ENCODE data around the gene ZFP90. TPM values are rescaled to one million over a fixed set of nuclear protein-coding genes. Genes with fewer than 3 reads are reported as not detected.
A peak's percentile ranks its signal among the peaks of the same experiment; 100 is the strongest.
"Not testable (repeated sequence)": the region's sequence is repeated elsewhere in the genome, so short reads cannot be mapped to it uniquely, and the experiment has no call there.

The ZFP90 gene
- total and polyA plus RNA-seq, 3 donors from 2014 or later: 19.9 to 49.1 (median 31.5) TPM

GRCh38 chr16:68535331-68535730 lies 3.8 kb upstream of the ZFP90 start:
- no peak overlapping the region for H3K27ac ChIP-seq
- intact Hi-C loops (cut with DNase I; ENCODE audit: low total_unique reads): no loop called here
- H3K9me3 ChIP-seq: no peaks in the 10 kb centered on the region
- WGBS, 2 donors: 87 to 89% methylated on average over 1 of the region's 1 CpG
- no peaks in the 10 kb centered on the region for H3K27me3 ChIP-seq
- no peaks in the 10 kb centered on the region for H3K36me3 ChIP-seq (ENCODE audit: low read depth, missing control alignments)
- TF ChIP-seq, protein P1, sequence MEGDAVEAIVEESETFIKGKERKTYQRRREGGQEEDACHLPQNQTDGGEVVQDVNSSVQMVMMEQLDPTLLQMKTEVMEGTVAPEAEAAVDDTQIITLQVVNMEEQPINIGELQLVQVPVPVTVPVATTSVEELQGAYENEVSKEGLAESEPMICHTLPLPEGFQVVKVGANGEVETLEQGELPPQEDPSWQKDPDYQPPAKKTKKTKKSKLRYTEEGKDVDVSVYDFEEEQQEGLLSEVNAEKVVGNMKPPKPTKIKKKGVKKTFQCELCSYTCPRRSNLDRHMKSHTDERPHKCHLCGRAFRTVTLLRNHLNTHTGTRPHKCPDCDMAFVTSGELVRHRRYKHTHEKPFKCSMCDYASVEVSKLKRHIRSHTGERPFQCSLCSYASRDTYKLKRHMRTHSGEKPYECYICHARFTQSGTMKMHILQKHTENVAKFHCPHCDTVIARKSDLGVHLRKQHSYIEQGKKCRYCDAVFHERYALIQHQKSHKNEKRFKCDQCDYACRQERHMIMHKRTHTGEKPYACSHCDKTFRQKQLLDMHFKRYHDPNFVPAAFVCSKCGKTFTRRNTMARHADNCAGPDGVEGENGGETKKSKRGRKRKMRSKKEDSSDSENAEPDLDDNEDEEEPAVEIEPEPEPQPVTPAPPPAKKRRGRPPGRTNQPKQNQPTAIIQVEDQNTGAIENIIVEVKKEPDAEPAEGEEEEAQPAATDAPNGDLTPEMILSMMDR (IDR thresholded peaks at IDR 0.05): no peak
- TF ChIP-seq POLR2A (IDR thresholded peaks at IDR 0.05): no peak
- peaks cover 7% of the 10 kb centered on the region for H3K4me1 ChIP-seq
- no peak for DNase-seq
- no peak overlapping the region for H3K4me3 ChIP-seq

DNA sequence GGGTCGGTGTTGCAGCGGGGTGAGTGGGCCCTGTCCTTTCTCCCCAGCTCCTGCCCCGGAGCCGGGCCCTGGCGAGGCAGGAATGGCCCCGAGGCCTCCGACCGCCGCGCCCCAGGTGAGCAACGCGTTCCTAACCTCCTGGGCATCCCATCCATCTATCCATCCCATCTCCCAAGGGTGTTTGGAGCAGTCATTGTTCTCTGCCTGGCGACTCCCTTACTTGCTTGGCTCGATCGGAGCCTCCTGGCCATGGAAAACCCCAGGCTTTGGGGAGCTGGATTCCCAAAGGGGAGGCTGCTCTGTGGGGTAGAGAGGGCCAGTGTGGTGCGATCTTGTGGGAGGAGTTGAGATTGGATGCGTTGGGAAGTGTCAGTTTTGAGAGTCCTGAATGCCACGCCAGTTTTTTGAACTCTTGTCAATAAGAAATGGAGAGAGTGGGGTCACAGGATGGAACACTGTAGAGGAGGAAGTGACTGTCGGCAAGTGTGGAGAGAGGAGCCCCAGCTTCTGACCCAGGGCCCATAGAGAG lies 684 bp downstream of the ZFP90 start:
- no peak for DNase-seq
- Histone ChIP-seq H3K4me1 (no peaks in the 10 kb centered on the region), H3K27ac (peak overlapping the region in 1 of 2 donors; percentile 83), H3K4me3 (peak overlapping the region; percentile 90 to 91), H3K36me3 (ENCODE audit: low read depth, missing control alignments) (no peaks in the 10 kb centered on the region), H3K27me3 (no peaks in the 10 kb centered on the region), H3K9me3 (no peaks in the 10 kb centered on the region)
- WGBS, 2 donors: 1 to 3% methylated on average over 7 to 17 of the region's 19 CpGs
- TF ChIP-seq, protein P1 (IDR thresholded peaks at IDR 0.05): no peak
- no peak for TF ChIP-seq POLR2A (IDR thresholded peaks at IDR 0.05)
- intact Hi-C loops (cut with DNase I; ENCODE audit: low total_unique reads): no loop called here

DNA sequence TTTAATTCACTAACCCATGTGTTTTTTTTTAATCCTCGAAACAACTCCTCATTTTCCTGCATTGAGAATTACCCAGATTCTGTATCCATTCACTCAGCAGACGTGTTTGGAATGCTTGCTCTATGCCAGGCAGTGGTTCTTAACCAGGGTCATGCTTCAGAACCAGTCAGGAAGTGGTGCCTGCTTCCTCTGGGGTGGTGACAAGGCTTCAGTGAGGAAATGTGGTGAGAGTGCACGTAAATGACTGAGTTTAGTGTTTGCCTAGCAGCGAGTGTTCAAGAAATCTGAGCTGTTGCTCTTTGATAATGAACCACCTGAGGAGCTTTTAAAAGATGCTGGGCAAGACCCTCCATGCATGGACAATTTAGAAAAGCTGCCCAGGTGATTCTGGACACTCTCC lies 9.9 kb downstream of the ZFP90 start:
- TF ChIP-seq POLR2A (IDR thresholded peaks at IDR 0.05): no peak
- TF ChIP-seq, protein P1 (IDR thresholded peaks at IDR 0.05): no peak
- intact Hi-C loops (cut with DNase I; ENCODE audit: low total_unique reads): no loop called here
- no peak for DNase-seq
- WGBS, 2 donors: 88 to 97% methylated on average over 4 of the region's 4 CpGs
- no peaks in the 10 kb centered on the region for H3K27me3 ChIP-seq
- no peak overlapping the region for H3K27ac ChIP-seq
- H3K4me3 ChIP-seq: no peak overlapping the region
- no peaks in the 10 kb centered on the region for H3K36me3 ChIP-seq (ENCODE audit: low read depth, missing control alignments)
- no peaks in the 10 kb centered on the region for H3K4me1 ChIP-seq
- H3K9me3 ChIP-seq: no peaks in the 10 kb centered on the region

- no peaks in the 10 kb centered on the region for H3K9me3 ChIP-seq
- intact Hi-C loops (cut with DNase I; ENCODE audit: low total_unique reads): no loop called here
These were observed 14.1 kb downstream of the ZFP90 start for GRCh38 chr16:68553186-68553585.

GRCh38 chr16:68560341-68560740 lies 21.2 kb downstream of the ZFP90 start:
- H3K27me3 ChIP-seq; H3K9me3 ChIP-seq; H3K4me1 ChIP-seq; H3K27ac ChIP-seq; H3K4me3 ChIP-seq; H3K36me3 ChIP-seq (ENCODE audit: low read depth, missing control alignments); DNase-seq; intact Hi-C loops (cut with DNase I; ENCODE audit: low total_unique reads): not testable (repeated sequence)
- 96 to 98% methylated on average over 2 of the region's 2 CpGs for WGBS, 2 donors

More at GRCh38 chr16:68553186-68553585, 14.1 kb downstream of the ZFP90 start:
- Histone ChIP-seq H3K4me1 (no peaks in the 10 kb centered on the region), H3K36me3 (ENCODE audit: low read depth, missing control alignments) (no peaks in the 10 kb centered on the region), H3K27me3 (no peaks in the 10 kb centered on the region), H3K4me3 (no peak overlapping the region), H3K27ac (no peak overlapping the region)
- TF ChIP-seq, protein P1 (IDR thresholded peaks at IDR 0.05): no peak
- no peak for TF ChIP-seq POLR2A (IDR thresholded peaks at IDR 0.05)
- no peak for DNase-seq
- WGBS, 2 donors: 93 to 96% methylated on average over 7 of the region's 7 CpGs

Data from testis (tissue), 3 donors.